GM23338 (cell line): Measurements from ENCODE around the gene PHC3.

Experiments used
- CREB1 ChIP-seq: fragments of 250-450 bp; sonication (Bioruptor Pico); IDR thresholded peaks from 2 replicates; pipeline ENCODE4 v1.5.0; 2020; ENCODE audit warnings: low read depth, mild to moderate bottlenecking, moderate library complexity
- EZH2 ChIP-seq: fragments of 200-600 bp; sonication (generic); IDR thresholded peaks from one replicate; pipeline ENCODE4 v1.8.0; 2017; ENCODE audit warnings: antibody characterized with exemption, mild to moderate bottlenecking, low read depth; ENCODE audit not compliant: unreplicated experiment
- EZH2phosphoT487 ChIP-seq: fragments of 200-600 bp; sonication (generic); IDR thresholded peaks from one replicate; pipeline ENCODE4 v1.8.1; 2018; ENCODE audit warnings: antibody characterized with exemption; ENCODE audit not compliant: unreplicated experiment
- JUNB ChIP-seq: IDR thresholded peaks from one replicate; pipeline ENCODE4 v1.6.1; 2016; ENCODE audit warnings: antibody characterized with exemption; ENCODE audit not compliant: unreplicated experiment
- NANOG ChIP-seq: IDR thresholded peaks from 2 replicates; pipeline ENCODE4 v1.6.1; 2016; ENCODE audit warnings: antibody characterized with exemption, borderline replicate concordance
- POLR2AphosphoS5 ChIP-seq: IDR thresholded peaks from 2 replicates; pipeline ENCODE4 v1.6.1; 2016; ENCODE audit warnings: antibody characterized with exemption, low read depth
- STAT1 ChIP-seq: IDR thresholded peaks from one replicate; pipeline ENCODE4 v1.6.1; 2016; ENCODE audit warnings: antibody characterized with exemption; ENCODE audit not compliant: unreplicated experiment
- ZNF114 ChIP-seq: fragments of 250-450 bp; sonication (Bioruptor Pico); IDR thresholded peaks from 2 replicates; pipeline ENCODE4 v1.5.0; 2020; ENCODE audit warnings: mild to moderate bottlenecking, moderate library complexity
- TF ChIP-seq, protein P1 (sequence below): IDR thresholded peaks from 2 replicates; pipeline ENCODE4 v1.6.1; 2016; ENCODE audit warnings: antibody characterized with exemption
- TF ChIP-seq, protein P2 (sequence below), 2 experiments: fragments of 200-600 bp in 1 of 2; sonication (generic) in 1 of 2; conservative IDR thresholded peaks; 2 replicates each; pipeline versions ENCODE4 v1.5.1 to v1.6.1; 2016 to 2017; ENCODE audit warnings: antibody characterized with exemption in 2 of 2, low read depth in 2 of 2, mild to moderate bottlenecking in 2 of 2, moderate library complexity in 1 of 2
- TF ChIP-seq, protein P3 (sequence below): IDR thresholded peaks from one replicate; pipeline ENCODE4 v1.6.1; 2018; ENCODE audit warnings: antibody characterized with exemption; ENCODE audit not compliant: unreplicated experiment

DNA sequence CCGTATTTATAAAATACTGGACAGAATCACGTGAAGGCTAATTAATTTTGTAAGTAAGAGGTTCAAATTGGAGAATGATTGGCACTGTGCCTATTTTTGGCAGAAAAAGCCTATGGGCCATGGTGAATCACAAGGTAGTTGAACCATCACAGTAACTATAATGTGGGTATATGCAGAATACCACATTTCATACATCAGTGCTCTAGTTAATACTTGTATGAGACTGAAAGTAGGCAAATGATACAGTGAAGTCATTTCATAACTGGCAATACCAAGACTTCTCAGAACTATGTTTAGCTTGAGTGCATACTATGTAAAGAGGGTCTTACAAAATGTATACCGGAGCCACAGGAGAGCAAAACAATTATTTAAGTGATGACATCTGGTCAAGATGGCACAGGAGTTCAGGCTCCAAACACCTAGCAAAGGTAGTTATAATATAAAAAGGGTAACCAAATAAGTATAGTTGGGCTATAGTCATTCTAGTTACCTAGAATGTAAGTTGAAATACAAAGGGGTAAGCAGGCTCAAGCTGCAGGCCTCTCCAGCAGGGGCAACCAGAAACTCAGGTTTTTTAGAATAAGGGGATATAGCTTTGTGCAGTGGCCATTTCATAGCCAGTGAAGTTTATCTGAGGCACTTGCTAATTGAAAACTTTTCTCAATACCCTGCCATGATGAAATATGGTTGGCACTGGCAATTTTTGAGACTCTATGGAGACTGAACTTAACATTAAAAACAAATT lies 124.7 kb downstream of the PHC3 start:
- no peak for TF ChIP-seq POLR2AphosphoS5
- TF ChIP-seq CREB1 (CRISPR knock-in tag) = no peak
- TF ChIP-seq, protein P1, sequence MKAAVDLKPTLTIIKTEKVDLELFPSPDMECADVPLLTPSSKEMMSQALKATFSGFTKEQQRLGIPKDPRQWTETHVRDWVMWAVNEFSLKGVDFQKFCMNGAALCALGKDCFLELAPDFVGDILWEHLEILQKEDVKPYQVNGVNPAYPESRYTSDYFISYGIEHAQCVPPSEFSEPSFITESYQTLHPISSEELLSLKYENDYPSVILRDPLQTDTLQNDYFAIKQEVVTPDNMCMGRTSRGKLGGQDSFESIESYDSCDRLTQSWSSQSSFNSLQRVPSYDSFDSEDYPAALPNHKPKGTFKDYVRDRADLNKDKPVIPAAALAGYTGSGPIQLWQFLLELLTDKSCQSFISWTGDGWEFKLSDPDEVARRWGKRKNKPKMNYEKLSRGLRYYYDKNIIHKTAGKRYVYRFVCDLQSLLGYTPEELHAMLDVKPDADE = no peak
- TF ChIP-seq EZH2 = no peak
- TF ChIP-seq, protein P2, sequence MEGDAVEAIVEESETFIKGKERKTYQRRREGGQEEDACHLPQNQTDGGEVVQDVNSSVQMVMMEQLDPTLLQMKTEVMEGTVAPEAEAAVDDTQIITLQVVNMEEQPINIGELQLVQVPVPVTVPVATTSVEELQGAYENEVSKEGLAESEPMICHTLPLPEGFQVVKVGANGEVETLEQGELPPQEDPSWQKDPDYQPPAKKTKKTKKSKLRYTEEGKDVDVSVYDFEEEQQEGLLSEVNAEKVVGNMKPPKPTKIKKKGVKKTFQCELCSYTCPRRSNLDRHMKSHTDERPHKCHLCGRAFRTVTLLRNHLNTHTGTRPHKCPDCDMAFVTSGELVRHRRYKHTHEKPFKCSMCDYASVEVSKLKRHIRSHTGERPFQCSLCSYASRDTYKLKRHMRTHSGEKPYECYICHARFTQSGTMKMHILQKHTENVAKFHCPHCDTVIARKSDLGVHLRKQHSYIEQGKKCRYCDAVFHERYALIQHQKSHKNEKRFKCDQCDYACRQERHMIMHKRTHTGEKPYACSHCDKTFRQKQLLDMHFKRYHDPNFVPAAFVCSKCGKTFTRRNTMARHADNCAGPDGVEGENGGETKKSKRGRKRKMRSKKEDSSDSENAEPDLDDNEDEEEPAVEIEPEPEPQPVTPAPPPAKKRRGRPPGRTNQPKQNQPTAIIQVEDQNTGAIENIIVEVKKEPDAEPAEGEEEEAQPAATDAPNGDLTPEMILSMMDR (conservative IDR thresholded peaks at IDR 0.05; ENCODE audit: low read depth in 2 of 2) = no peak
- TF ChIP-seq, protein P3, sequence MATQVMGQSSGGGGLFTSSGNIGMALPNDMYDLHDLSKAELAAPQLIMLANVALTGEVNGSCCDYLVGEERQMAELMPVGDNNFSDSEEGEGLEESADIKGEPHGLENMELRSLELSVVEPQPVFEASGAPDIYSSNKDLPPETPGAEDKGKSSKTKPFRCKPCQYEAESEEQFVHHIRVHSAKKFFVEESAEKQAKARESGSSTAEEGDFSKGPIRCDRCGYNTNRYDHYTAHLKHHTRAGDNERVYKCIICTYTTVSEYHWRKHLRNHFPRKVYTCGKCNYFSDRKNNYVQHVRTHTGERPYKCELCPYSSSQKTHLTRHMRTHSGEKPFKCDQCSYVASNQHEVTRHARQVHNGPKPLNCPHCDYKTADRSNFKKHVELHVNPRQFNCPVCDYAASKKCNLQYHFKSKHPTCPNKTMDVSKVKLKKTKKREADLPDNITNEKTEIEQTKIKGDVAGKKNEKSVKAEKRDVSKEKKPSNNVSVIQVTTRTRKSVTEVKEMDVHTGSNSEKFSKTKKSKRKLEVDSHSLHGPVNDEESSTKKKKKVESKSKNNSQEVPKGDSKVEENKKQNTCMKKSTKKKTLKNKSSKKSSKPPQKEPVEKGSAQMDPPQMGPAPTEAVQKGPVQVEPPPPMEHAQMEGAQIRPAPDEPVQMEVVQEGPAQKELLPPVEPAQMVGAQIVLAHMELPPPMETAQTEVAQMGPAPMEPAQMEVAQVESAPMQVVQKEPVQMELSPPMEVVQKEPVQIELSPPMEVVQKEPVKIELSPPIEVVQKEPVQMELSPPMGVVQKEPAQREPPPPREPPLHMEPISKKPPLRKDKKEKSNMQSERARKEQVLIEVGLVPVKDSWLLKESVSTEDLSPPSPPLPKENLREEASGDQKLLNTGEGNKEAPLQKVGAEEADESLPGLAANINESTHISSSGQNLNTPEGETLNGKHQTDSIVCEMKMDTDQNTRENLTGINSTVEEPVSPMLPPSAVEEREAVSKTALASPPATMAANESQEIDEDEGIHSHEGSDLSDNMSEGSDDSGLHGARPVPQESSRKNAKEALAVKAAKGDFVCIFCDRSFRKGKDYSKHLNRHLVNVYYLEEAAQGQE = no peak
- no peak for TF ChIP-seq STAT1
- TF ChIP-seq JUNB = no peak
- no peak for TF ChIP-seq EZH2phosphoT487
- no peak for TF ChIP-seq NANOG
- TF ChIP-seq ZNF114 (CRISPR knock-in tag) = no peak
